ENCODE measurements around the gene MAF. TPM values are rescaled to one million over a fixed set of nuclear protein-coding genes. Genes with fewer than 3 reads are reported as not detected.

MAF gene
- total and polyA plus RNA-seq, 2 of the 13 experiments (the other 11 are each of a cell fraction or from before 2014, with no cell fraction given): 0.07 to 0.31 TPM

DNA sequence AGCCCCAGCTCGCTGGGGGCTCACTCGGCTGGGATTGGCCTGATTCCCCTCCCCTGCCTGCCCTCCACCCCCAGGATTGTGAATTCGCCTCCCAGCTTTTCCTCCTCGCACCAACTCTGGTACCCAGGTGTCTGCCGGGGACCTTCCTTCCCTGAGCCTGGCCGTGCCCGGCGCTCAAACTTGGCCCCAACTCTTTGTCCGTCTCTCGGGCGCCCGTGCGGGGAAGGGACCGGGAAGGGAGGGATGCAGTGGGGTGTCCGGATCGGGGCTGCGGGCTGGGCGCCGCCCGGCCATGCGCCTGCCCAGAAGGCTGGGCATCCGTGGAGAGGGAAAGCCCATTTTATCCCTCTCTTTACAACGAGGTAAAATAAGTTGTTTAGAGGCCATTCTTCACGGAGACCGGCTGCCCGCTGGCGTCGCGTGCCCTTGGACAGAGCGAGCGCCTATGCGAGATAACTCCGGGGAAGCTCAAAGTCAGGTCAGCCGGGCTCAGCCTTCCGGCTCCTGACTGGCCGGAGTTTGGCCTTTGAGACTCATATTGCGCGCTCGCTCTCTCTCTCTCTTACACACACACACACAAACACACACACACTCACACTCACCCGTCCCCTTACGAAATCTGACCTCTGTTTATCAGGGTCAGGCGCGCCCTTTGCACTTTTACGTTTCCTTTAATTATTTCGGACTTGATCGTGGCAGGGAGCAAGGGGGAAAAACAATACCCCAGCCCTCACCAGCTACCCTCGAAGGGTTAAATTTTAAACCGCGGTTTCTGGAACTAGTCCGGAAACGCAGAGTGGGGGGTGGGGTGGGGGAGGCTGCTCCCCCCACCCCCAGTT lies 774 bp upstream of the MAF start:
- POLR2A ChIA-PET: no interaction called here
- in situ Hi-C loops (cut with HindIII; ENCODE audit: extremely low pct_ligation_motif_present, low pct_unique_long_range_greater_than_20kb) (loop anchor here (10.0 to 25.0 kb wide), 3 partner anchors 677 to 1364 kb away; no protein-coding TSS in a partner anchor), intact Hi-C loops (cut with micrococcal nuclease; ENCODE audit: unreplicated experiment) (loop anchor here (2.0 to 10.0 kb wide), 4 partner anchors 171 to 1097 kb away; no protein-coding TSS in a partner anchor)
- BruUV-seq (replicated peaks): no TSS peak
- Histone ChIP-seq H3K27ac (ENCODE audit: extremely low read length, insufficient read depth, low read length) (no peak overlapping the region), H3K9ac (ENCODE audit: insufficient read depth, low read depth, low read length) (no peak overlapping the region), H3K27me3 (ENCODE audit: control insufficient read depth in 1 of 2, insufficient read depth in 2 of 2, low read length in 2 of 2) (peaks cover 9 to 29% of the 10 kb centered on the region in 2 experiments), H3K4me3 (replicated peaks in 1 of 3; ENCODE audit: insufficient read depth in 1 of 3, low read depth in 2 of 3, low read length in 3 of 3) (peak overlapping the region; percentile 44 to 67 (median 50)), H3K4me2 (ENCODE audit: low read depth, low read length) (peak overlapping the region; percentile 72), H4K20me1 (ENCODE audit: insufficient read depth, low read length) (no peaks in the 10 kb centered on the region), H3K4me1 (ENCODE audit: insufficient read depth, low read length) (peaks cover 28% of the 10 kb centered on the region), H2AFZ (ENCODE audit: low read length) (no peak overlapping the region), H3K36me3 (replicated peaks in 1 of 2; ENCODE audit: control insufficient read depth in 1 of 2, insufficient read depth in 2 of 2, low read length in 2 of 2) (no peaks in the 10 kb centered on the region), H3K9me3 (ENCODE audit: low read length) (no peaks in the 10 kb centered on the region), H3K79me2 (ENCODE audit: insufficient read depth, low read length) (no peaks in the 10 kb centered on the region)
- FAIRE-seq (peak; percentile 78), ATAC-seq (peak; percentile 88), DNase-seq (ENCODE audit: low spot score) (peak; percentile 72)
- CTCF ChIA-PET (ENCODE audit: low intra/inter-chr PET ratio, low total read pairs): interaction anchor here (1.5 kb wide), 1 partner anchor 676 kb away, joined by 9 read pairs; no protein-coding TSS in a partner anchor
- whole genome bisulfite sequencing (ENCODE audit: low lambda C conversion rate): 1% methylated on average over 51 of the region's 51 CpGs
- TF ChIP-seq KAT7 (CRISPR knock-in tag; IDR thresholded peaks at IDR 0.05; ENCODE audit: borderline replicate concordance): no peak
- no peak for TF ChIP-seq MLLT10 (CRISPR knock-in tag; IDR thresholded peaks at IDR 0.05)
- TF ChIP-seq, protein P1, sequence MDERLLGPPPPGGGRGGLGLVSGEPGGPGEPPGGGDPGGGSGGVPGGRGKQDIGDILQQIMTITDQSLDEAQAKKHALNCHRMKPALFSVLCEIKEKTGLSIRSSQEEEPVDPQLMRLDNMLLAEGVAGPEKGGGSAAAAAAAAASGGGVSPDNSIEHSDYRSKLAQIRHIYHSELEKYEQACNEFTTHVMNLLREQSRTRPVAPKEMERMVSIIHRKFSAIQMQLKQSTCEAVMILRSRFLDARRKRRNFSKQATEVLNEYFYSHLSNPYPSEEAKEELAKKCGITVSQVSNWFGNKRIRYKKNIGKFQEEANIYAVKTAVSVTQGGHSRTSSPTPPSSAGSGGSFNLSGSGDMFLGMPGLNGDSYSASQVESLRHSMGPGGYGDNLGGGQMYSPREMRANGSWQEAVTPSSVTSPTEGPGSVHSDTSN (CRISPR knock-in tag; IDR thresholded peaks at IDR 0.05): 0 out of 2 replicates have a peak, but pooled peaks have one; percentile 13
- no peak for TF ChIP-seq ZNF615 (CRISPR knock-in tag; IDR thresholded peaks at IDR 0.05; ENCODE audit: borderline replicate concordance)
- TF ChIP-seq, protein P2, sequence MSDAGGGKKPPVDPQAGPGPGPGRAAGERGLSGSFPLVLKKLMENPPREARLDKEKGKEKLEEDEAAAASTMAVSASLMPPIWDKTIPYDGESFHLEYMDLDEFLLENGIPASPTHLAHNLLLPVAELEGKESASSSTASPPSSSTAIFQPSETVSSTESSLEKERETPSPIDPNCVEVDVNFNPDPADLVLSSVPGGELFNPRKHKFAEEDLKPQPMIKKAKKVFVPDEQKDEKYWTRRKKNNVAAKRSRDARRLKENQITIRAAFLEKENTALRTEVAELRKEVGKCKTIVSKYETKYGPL (CRISPR knock-in tag; IDR thresholded peaks at IDR 0.05): no peak
- no peak for TF ChIP-seq GATAD1 (CRISPR knock-in tag; IDR thresholded peaks at IDR 0.05)
- TF ChIP-seq EZH2 (conservative IDR thresholded peaks at IDR 0.05; ENCODE audit: low read depth, low read length): no peak; the same call in 1 of the 2 replicates
- 0 out of 2 replicates have a peak, but pooled peaks have one; percentile 23 for TF ChIP-seq ZNF850 (CRISPR knock-in tag; conservative IDR thresholded peaks at IDR 0.05)
- TF ChIP-seq RORA (CRISPR knock-in tag; IDR thresholded peaks at IDR 0.05): no peak
- no peak for TF ChIP-seq FLYWCH1 (CRISPR knock-in tag; IDR thresholded peaks at IDR 0.05)
- TF ChIP-seq, protein P3, sequence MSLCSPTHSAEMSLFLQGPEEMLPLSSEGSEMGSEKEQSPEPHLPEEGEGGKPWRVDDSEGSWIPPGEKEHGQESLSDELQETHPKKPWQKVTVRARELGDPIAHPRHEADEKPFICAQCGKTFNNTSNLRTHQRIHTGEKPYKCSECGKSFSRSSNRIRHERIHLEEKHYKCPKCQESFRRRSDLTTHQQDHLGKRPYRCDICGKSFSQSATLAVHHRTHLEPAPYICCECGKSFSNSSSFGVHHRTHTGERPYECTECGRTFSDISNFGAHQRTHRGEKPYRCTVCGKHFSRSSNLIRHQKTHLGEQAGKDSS (CRISPR knock-in tag; IDR thresholded peaks at IDR 0.05; ENCODE audit: borderline replicate concordance, low read depth): no peak
- TF ChIP-seq MAF1 (CRISPR knock-in tag; IDR thresholded peaks at IDR 0.05; ENCODE audit: borderline replicate concordance): no peak
- TF ChIP-seq DPF2 (CRISPR knock-in tag; IDR thresholded peaks at IDR 0.05; ENCODE audit: borderline replicate concordance, low read depth): peak; percentile 89
- TF ChIP-seq, protein P4, sequence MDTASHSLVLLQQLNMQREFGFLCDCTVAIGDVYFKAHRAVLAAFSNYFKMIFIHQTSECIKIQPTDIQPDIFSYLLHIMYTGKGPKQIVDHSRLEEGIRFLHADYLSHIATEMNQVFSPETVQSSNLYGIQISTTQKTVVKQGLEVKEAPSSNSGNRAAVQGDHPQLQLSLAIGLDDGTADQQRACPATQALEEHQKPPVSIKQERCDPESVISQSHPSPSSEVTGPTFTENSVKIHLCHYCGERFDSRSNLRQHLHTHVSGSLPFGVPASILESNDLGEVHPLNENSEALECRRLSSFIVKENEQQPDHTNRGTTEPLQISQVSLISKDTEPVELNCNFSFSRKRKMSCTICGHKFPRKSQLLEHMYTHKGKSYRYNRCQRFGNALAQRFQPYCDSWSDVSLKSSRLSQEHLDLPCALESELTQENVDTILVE (CRISPR knock-in tag; IDR thresholded peaks at IDR 0.05): no peak
- TF ChIP-seq, protein P5, sequence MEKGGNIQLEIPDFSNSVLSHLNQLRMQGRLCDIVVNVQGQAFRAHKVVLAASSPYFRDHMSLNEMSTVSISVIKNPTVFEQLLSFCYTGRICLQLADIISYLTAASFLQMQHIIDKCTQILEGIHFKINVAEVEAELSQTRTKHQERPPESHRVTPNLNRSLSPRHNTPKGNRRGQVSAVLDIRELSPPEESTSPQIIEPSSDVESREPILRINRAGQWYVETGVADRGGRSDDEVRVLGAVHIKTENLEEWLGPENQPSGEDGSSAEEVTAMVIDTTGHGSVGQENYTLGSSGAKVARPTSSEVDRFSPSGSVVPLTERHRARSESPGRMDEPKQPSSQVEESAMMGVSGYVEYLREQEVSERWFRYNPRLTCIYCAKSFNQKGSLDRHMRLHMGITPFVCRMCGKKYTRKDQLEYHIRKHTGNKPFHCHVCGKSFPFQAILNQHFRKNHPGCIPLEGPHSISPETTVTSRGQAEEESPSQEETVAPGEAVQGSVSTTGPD (CRISPR knock-in tag; IDR thresholded peaks at IDR 0.05): no peak
- TF ChIP-seq NCOA5 (CRISPR knock-in tag; IDR thresholded peaks at IDR 0.05): no peak
- no peak for TF ChIP-seq ZNF235 (CRISPR knock-in tag; IDR thresholded peaks at IDR 0.05; ENCODE audit: borderline replicate concordance)
- no peak for TF ChIP-seq ZNF350 (CRISPR knock-in tag; IDR thresholded peaks at IDR 0.05; ENCODE audit: borderline replicate concordance, low read depth)
